Activated CD8-positive, alpha-beta memory T cell treated with anti-CD3 and anti-CD28 coated beads, Interleukin-2, amount 50 U/mL, for 4 hours (primary cell): ENCODE measurements around the gene RASL11B.
"Not testable (repeated sequence)": the region's sequence is repeated elsewhere in the genome, so short reads cannot be mapped to it uniquely, and the experiment has no call there.

Experiments used
- DNase-seq: peaks from one replicate; pipeline ENCODE4 v3.0.0-alpha.2; 2020

The RASL11B gene

GRCh38 chr4:52861879-52862616 lies at the start of gene RASL11B:
TSS of gene RASL11B (plus strand) at chr4:52862317. CDS start at chr4:52862508, 191 bp downstream.
- peak; percentile 81 for DNase-seq

- no peak for DNase-seq
Observed at GRCh38 chr4:52813546-52813945, 48.6 kb upstream of the RASL11B start.

- no peak for DNase-seq
Observed at GRCh38 chr4:52822583-52822971, 39.5 kb upstream of the RASL11B start.

- no peak for DNase-seq
Observed at GRCh38 chr4:52822972-52823701, 39.0 kb upstream of the RASL11B start.

- DNase-seq, result no peak
Observed at GRCh38 chr4:52823702-52824092, 38.4 kb upstream of the RASL11B start.

GRCh38 chr4:52824270-52824602 lies 37.9 kb upstream of the RASL11B start:
- DNase-seq, result no peak

- no peak for DNase-seq
Observed at GRCh38 chr4:52824603-52825459, 37.3 kb upstream of the RASL11B start.

GRCh38 chr4:52825460-52826090 lies 36.5 kb upstream of the RASL11B start:
- no peak for DNase-seq

- no peak for DNase-seq
Observed at GRCh38 chr4:52833941-52834525, 28.1 kb upstream of the RASL11B start.

GRCh38 chr4:52834641-52835456 lies 27.3 kb upstream of the RASL11B start:
- not testable (repeated sequence) for DNase-seq

GRCh38 chr4:52836120-52836519 lies 26.0 kb upstream of the RASL11B start:
- no peak for DNase-seq

- no peak for DNase-seq
Observed at GRCh38 chr4:52836678-52837077, 25.4 kb upstream of the RASL11B start.

GRCh38 chr4:52837716-52838558 lies 24.2 kb upstream of the RASL11B start:
- DNase-seq, result no peak

- no peak for DNase-seq
Observed at GRCh38 chr4:52838729-52839586, 23.2 kb upstream of the RASL11B start.

- no peak for DNase-seq
Observed at GRCh38 chr4:52840531-52841370, 21.4 kb upstream of the RASL11B start.

GRCh38 chr4:52841682-52842456 lies 20.2 kb upstream of the RASL11B start:
- DNase-seq, result no peak

GRCh38 chr4:52842792-52843191 lies 19.3 kb upstream of the RASL11B start:
- no peak for DNase-seq

GRCh38 chr4:52843351-52843750 lies 18.8 kb upstream of the RASL11B start:
- DNase-seq, result no peak
